SH-SY5Y (cell line): ENCODE measurements around the gene FAIM2.

ENCODE experiments used
- GATA2 ChIP-seq: IDR thresholded peaks from 2 replicates; pipeline ENCODE4 v1.6.1; 2011; ENCODE audit warnings: mild to moderate bottlenecking, low read depth, low read length
- GATA3 ChIP-seq: IDR thresholded peaks from 2 replicates; pipeline ENCODE4 v1.6.1; 2011; ENCODE audit warnings: low read depth, mild to moderate bottlenecking, low read length, moderate library complexity

DNA sequence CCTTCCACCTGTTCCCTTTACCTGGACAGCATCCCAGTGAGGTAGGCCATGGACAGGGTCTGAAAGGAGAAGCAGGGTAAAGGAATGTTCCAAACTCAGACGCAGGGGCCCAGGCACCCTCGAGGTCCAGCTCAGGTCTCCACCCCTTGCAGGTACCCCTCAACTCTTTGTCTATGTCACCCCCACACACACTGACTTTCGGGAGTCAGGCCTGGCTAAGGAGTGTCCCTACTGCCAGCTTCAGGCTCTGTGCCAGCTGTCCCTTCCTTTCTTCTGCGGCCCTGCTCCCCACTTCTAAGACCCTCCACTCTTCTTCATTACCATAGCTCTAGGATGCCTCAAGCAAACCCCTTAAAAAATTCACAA lies 13.6 kb downstream of the FAIM2 start:
- TF ChIP-seq GATA3 (no peak), GATA2 (no peak)
